Activated naive CD4-positive, alpha-beta T cell treated with anti-CD3 and anti-CD28 coated beads for 36 hours (primary cell): ENCODE results near the gene IGFBP1. TPM values are rescaled to one million over a fixed set of nuclear protein-coding genes. Genes with fewer than 3 reads are reported as not detected.
A peak's percentile ranks its signal among the peaks of the same experiment; 100 is the strongest.
"Not testable (repeated sequence)": the region's sequence is repeated elsewhere in the genome, so short reads cannot be mapped to it uniquely, and the experiment has no call there.

ENCODE experiments used
- CTCF ChIA-PET: fragments of 350-600 bp; sonication (Branson Sonifier 250); formaldehyde crosslinking; loops from one replicate; lab custom pipeline; 2021; ENCODE audit warnings: antibody characterized with exemption; lab: Charles Lee
- DNase-seq: peaks from one replicate; pipeline ENCODE4 v3.0.0-alpha.2; 2020
- H3K27ac Mint-ChIP-seq: one replicate; pipeline ENCODE4 v1.8.0; 2021; ENCODE audit warnings: mild to moderate bottlenecking, mixed read lengths
- H3K27me3 Mint-ChIP-seq: one replicate; pipeline ENCODE4 v1.8.0; 2021; ENCODE audit warnings: low read depth, mixed read lengths
- H3K36me3 Mint-ChIP-seq: one replicate; pipeline ENCODE4 v1.8.0; 2021; ENCODE audit warnings: low read depth, mixed read lengths
- H3K4me1 Mint-ChIP-seq: one replicate; pipeline ENCODE4 v1.8.0; 2021; ENCODE audit warnings: low read depth, mixed read lengths
- H3K4me3 Mint-ChIP-seq: one replicate; pipeline ENCODE4 v1.8.0; 2021; ENCODE audit warnings: mild to moderate bottlenecking, moderate library complexity, mixed read lengths
- H3K9me3 Mint-ChIP-seq: one replicate; pipeline ENCODE4 v1.8.0; 2021; ENCODE audit warnings: mixed read lengths
- intact Hi-C: fragments of 100-400 bp; cut with micrococcal nuclease; formaldehyde crosslinking; loops from one replicate; pipeline ENCODE4 v1.15.1; 2023
- total RNA-seq, 2 experiments: library from RNA; stranded (reverse); gene quantifications; one replicate each; pipeline ENCODE4 v1.2.3, GENCODE V29; 2021

IGFBP1 gene
- not detected for total RNA-seq

DNA sequence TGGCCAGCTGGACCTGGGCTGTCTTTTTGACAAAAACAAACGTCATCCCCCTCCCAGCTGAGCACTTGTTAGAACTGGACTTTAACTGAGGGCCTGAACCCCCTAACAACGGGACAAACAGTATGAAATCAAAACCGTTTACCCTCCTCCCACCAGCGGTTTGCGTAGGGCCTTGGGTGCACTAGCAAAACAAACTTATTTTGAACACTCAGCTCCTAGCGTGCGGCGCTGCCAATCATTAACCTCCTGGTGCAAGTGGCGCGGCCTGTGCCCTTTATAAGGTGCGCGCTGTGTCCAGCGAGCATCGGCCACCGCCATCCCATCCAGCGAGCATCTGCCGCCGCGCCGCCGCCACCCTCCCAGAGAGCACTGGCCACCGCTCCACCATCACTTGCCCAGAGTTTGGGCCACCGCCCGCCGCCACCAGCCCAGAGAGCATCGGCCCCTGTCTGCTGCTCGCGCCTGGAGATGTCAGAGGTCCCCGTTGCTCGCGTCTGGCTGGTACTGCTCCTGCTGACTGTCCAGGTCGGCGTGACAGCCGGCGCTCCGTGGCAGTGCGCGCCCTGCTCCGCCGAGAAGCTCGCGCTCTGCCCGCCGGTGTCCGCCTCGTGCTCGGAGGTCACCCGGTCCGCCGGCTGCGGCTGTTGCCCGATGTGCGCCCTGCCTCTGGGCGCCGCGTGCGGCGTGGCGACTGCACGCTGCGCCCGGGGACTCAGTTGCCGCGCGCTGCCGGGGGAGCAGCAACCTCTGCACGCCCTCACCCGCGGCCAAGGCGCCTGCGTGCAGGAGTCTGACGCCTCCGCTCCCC lies at the start of gene IGFBP1:
Gene IGFBP1, plus strand, starts transcription at position 304 of the 808 bp plus-strand sequence. Its CDS starts 165 bp downstream, at position 469.
- DNase-seq = no peak
- Mint-ChIP-seq H3K4me3 (peak within 1 kb of the TSS; percentile 45), H3K4me1 (peaks cover 2% of the 10 kb centered on the region), H3K9me3 (no peaks in the 10 kb centered on the region), H3K27me3 (peaks cover 50% of the 10 kb centered on the region), H3K27ac (no peak within 1 kb of the TSS), H3K36me3 (no peaks in the 10 kb centered on the region)
- CTCF ChIA-PET = no interaction called here
- intact Hi-C loops = no loop called here

DNA sequence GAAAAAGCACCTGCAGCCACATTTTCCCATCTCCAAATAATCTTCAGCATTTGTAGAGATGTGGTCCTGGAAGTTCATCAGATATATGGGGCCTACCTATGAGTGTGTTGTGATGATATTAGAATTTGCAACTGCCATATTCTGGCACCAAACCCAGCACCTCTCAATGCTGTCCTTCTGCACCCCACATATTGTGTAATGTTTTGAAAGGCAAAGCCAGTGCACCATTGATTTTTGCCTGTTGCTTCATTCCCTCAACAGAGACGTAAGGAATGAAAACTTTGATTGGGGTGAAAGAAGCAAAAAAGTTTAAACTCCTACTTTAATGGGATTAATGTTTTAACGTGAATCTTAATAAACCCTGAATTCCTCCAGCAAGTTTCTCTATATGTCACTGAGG lies 49.4 kb upstream of the IGFBP1 start:
- H3K27ac Mint-ChIP-seq, H3K36me3 Mint-ChIP-seq, H3K4me3 Mint-ChIP-seq, H3K9me3 Mint-ChIP-seq, H3K4me1 Mint-ChIP-seq, CTCF ChIA-PET, H3K27me3 Mint-ChIP-seq, intact Hi-C loops, DNase-seq: not testable (repeated sequence)

DNA sequence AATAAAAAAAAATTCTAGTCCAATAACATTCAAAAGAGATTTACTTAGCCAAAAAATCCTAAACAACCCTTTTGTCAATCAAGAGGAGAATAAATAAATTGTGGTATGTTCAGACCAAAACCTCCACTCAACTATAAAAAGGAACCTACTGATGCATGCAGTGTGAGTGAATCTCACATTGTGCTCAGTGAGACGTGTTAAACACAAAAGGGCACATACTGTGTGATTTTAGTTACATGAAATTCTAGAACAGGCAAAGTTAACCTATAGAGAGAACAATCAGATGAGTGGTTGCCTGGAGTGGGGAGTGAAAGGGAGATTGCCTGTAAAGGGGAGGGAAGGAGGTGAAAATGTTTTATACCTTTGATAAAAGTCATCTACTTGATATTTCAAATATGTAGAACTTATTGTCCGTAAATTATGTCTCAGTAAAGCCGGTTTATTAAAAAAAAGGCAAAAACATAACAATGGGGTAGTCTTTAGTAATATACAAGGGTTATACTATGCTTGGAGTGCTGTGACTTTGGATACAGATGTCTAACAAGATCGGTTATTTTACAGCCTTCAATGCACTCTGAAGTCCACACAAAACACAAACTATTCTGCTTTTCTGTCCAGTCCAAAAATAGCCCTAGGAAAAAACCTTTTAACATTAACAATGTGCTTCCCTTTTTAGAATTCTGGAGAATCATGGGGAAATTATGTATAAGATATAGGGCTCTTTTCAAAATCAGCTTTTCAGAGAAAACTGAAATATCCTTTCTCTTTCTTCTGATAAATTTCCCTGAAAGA lies 46.2 kb upstream of the IGFBP1 start:
- H3K27me3 Mint-ChIP-seq, H3K4me3 Mint-ChIP-seq, DNase-seq, H3K27ac Mint-ChIP-seq, CTCF ChIA-PET, H3K4me1 Mint-ChIP-seq, intact Hi-C loops, H3K9me3 Mint-ChIP-seq, H3K36me3 Mint-ChIP-seq: not testable (repeated sequence)

DNA sequence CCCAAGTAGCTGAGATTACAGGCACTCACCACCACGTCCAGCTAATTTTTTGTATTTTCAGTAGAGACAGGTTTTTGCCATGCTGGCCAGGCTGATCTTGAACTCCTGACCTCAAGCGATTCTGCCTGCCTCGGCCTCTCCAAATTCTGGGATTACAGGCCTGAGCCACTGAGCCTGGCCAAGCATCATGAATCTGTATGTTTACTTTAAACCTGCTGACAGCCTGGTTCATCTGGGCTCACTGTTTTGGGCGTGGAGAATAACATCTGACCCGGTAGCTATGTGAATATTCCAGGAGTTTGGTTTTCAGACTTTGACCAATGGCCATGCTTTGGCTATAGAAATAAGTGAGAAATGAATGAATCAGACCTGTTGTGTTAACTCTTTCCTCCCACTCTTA lies 41.8 kb upstream of the IGFBP1 start:
- intact Hi-C loops, H3K36me3 Mint-ChIP-seq, CTCF ChIA-PET, H3K27me3 Mint-ChIP-seq, DNase-seq, H3K4me3 Mint-ChIP-seq, H3K4me1 Mint-ChIP-seq, H3K27ac Mint-ChIP-seq, H3K9me3 Mint-ChIP-seq: not testable (repeated sequence)

DNA sequence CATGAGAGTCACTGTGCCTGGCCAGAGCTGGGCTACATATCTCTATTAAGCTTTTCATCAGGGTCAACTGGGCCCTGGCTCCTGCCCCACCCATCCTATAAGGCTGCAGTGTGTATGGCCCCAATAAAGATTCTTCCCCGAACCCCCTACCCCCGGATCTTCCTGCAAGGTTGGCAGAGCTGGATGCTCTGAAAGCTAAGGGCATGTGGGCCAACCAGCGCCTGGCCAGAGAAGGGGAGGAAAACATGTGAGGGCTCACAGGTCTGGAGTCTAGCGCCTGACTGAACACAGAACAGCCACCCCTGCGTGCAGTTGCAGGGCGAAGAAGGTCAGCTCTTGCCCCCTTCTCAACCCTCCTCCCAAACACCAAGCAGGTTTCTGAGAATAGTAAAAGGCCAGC lies 39.6 kb upstream of the IGFBP1 start:
- H3K36me3 Mint-ChIP-seq, intact Hi-C loops, H3K27me3 Mint-ChIP-seq, H3K27ac Mint-ChIP-seq, H3K4me1 Mint-ChIP-seq, CTCF ChIA-PET, DNase-seq, H3K9me3 Mint-ChIP-seq, H3K4me3 Mint-ChIP-seq: not testable (repeated sequence)

DNA sequence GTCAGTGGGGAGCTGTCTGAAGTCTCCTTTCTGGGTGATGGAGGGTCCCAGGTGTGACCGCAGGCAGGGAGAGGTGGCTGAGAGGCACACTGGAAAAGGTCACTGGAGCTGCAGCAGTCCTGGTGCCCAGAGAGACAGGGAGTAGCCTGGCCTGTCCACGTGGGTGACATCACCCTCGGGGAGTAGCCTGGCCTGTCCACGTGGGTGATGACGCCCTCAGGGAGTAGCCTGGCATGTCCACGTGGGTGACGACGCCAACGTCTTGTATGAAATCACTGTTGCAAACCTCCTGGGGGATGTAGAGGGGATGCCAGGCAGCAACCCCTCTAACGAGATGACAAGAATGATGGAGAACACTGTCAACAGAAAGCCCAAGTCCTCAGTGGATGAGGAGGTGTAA lies 35.3 kb upstream of the IGFBP1 start:
- H3K27me3 Mint-ChIP-seq = peaks cover 13% of the 10 kb centered on the region
- H3K4me3 Mint-ChIP-seq, H3K27ac Mint-ChIP-seq, H3K4me1 Mint-ChIP-seq, H3K36me3 Mint-ChIP-seq, DNase-seq, H3K9me3 Mint-ChIP-seq, CTCF ChIA-PET: not testable (repeated sequence)
- intact Hi-C loops = loop anchor here (10.0 kb wide), 2 partner anchors 258 to 588 kb away; no protein-coding TSS in a partner anchor

DNA sequence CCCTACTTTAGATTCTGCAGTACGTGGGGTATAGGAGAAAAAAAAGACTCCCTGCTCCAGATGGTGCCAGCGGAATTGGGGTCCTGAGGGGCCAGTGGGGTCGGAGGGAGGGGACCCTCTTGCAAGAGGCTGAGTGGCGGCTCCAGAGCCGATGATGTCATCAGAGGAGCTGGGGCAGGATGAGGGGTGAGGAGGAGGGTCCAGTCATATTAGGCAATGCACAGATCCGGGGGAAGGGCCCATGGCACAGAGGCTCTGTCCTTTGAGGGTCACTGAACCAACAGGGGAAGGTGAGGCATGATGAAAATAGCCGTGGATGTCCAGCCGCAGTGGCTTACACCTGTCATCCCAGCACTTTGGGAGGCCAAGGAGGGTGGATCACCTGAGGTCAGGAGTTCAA lies 34.8 kb upstream of the IGFBP1 start:
- H3K4me1 Mint-ChIP-seq, H3K36me3 Mint-ChIP-seq, H3K27ac Mint-ChIP-seq, H3K9me3 Mint-ChIP-seq, DNase-seq, H3K4me3 Mint-ChIP-seq: not testable (repeated sequence)
- intact Hi-C loops = loop anchor here (10.0 kb wide), 2 partner anchors 259 to 589 kb away; no protein-coding TSS in a partner anchor
- CTCF ChIA-PET = interaction anchor here (1.3 kb wide), 1 partner anchor 190 kb away, joined by 5 read pairs; no protein-coding TSS in a partner anchor
- peaks cover 16% of the 10 kb centered on the region for H3K27me3 Mint-ChIP-seq

DNA sequence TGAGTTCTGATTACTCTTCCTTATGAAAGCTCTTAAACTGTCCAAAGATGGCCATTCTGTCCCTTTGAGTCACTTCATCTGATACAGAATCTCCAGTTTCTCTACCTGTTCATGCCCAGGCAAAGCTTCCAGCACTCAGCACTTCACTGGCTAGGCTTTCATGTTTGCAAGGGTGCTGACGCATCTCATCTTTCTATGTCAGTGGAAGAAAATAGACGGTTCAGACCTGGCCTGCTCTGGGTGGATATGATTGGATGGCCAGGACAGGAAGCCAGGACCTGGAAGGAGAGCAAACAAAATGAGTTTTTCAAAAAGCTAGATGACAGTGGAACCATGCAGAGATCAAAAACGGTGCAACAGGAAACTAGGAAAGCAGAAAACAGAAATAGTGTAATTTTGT lies 32.6 kb upstream of the IGFBP1 start:
- not testable (repeated sequence) for H3K4me3 Mint-ChIP-seq, H3K9me3 Mint-ChIP-seq, DNase-seq, H3K36me3 Mint-ChIP-seq, H3K27ac Mint-ChIP-seq, H3K4me1 Mint-ChIP-seq
- peaks cover 20% of the 10 kb centered on the region for H3K27me3 Mint-ChIP-seq
- CTCF ChIA-PET = interaction anchor here (1.4 kb wide), 1 partner anchor 595 kb away, joined by 4 read pairs; no protein-coding TSS in a partner anchor
- intact Hi-C loops = loop anchor here (10.0 kb wide), 2 partner anchors 261 to 591 kb away; no protein-coding TSS in a partner anchor

DNA sequence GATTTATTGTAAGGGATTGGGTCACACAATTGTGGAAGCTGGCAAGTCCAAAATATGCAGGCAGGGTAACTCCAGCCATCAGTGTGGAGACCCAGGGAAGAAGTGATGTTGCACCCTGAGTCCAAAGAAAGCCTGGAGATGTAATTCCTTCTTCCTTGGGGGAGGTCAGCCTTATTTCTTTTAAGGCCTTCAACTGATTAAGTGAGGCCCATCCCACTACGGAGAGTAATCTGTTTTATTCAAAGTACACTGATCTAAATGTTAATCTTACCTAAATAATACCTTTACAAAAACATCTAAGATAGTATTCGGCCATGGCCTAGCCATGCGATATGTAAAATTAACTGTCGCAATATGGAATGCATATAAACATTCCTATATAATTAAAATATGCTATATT lies 31.4 kb upstream of the IGFBP1 start:
- intact Hi-C loops = loop anchor here (10.0 kb wide), 2 partner anchors 262 to 592 kb away; no protein-coding TSS in a partner anchor
- DNase-seq, CTCF ChIA-PET, H3K4me1 Mint-ChIP-seq, H3K4me3 Mint-ChIP-seq, H3K27ac Mint-ChIP-seq, H3K36me3 Mint-ChIP-seq, H3K9me3 Mint-ChIP-seq: not testable (repeated sequence)
- H3K27me3 Mint-ChIP-seq = peaks cover 28% of the 10 kb centered on the region

DNA sequence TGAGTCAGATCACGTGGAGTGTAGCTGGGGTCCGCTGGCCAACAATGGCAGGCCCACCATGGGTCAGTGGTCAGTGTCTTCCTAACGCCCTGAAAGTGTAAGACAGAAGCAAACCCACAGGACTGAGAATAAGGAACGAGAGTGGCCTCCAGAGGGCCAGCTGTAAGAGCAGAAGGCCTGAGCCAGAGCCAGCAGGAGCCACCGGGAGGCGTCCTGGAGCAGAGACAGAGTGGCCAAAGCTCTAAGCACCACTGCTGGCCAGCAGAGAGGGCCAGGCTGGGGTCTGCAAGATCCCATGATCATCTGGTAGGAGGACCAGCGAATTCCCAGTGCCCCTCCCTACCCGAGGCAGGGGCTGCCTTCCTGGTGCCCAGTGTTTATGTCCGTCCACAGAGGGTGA lies 24.6 kb upstream of the IGFBP1 start:
- H3K27ac Mint-ChIP-seq = no peak overlapping the region
- no peaks in the 10 kb centered on the region for H3K9me3 Mint-ChIP-seq
- H3K4me1 Mint-ChIP-seq = no peaks in the 10 kb centered on the region
- H3K4me3 Mint-ChIP-seq = no peak overlapping the region
- no peak for DNase-seq
- CTCF ChIA-PET = no interaction called here
- no peaks in the 10 kb centered on the region for H3K36me3 Mint-ChIP-seq
- intact Hi-C loops = no loop called here
- peaks cover 23% of the 10 kb centered on the region for H3K27me3 Mint-ChIP-seq

DNA sequence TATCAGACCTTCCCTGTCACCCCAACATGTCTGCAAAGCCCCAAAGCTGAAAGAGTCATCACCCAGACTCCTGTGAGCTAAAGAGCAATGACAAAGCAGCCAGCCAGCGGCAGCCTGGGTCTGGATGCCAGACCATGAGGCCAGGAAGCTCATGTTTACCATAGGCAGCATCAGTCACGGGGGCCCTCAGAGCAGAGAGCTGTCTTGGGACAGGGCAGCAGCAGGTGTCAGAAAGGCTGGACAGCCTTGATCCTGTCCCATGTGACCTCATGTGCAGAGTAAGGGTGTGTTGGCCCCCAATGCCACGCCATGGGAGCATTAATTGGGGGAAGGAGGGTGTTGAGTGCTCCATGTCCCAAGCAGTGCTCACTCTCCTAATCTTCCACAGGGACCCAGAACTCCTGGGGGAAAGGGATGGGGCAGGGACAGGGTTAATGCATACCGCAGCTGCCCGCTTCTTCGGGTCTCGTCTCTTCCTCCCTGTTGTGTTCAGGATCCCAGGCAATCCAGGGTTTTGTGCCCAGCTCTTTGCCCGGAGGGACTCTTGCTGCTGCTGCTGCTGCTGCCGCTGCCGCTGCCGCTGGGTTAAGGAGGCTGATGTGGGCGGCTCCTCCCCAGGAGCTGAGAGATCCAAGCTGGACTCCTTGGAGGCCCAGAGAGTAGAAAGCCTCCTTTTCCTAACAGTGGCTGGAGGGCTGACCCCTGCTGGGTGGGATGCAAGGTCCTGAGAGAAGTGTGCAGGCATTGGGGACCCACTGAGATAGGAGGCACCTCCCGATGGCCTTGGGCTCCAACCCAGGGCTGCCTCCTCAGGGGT lies 22.5 kb upstream of the IGFBP1 start:
- no peak overlapping the region for H3K27ac Mint-ChIP-seq
- no peaks in the 10 kb centered on the region for H3K4me1 Mint-ChIP-seq
- no peaks in the 10 kb centered on the region for H3K9me3 Mint-ChIP-seq
- CTCF ChIA-PET = no interaction called here
- H3K36me3 Mint-ChIP-seq = no peaks in the 10 kb centered on the region
- no peak overlapping the region for H3K4me3 Mint-ChIP-seq
- H3K27me3 Mint-ChIP-seq = peaks cover 24% of the 10 kb centered on the region
- intact Hi-C loops = no loop called here
- no peak for DNase-seq

DNA sequence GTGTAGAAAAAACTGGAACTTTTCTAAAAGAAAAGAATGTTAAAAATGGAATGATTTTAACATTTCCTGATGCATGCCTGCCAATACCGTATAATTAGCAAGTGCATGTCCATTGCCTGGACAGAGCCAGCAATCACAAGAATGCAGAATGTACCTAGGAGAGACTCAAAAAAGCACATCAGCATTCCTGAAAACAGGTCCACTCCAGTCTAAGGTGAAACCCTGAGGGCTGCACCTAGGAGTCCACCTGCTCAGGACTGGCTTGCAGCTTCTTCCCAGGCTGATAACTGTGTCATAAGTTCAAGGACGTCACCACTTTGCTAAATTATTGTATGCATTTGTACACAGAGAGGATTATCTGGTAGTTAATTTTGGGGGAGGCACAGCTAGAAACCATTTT lies 20.8 kb upstream of the IGFBP1 start:
- Mint-ChIP-seq H3K4me1 (no peaks in the 10 kb centered on the region), H3K36me3 (no peaks in the 10 kb centered on the region), H3K9me3 (no peaks in the 10 kb centered on the region), H3K27me3 (peaks cover 18% of the 10 kb centered on the region), H3K4me3 (no peak overlapping the region), H3K27ac (no peak overlapping the region)
- intact Hi-C loops = no loop called here
- CTCF ChIA-PET = no interaction called here
- DNase-seq = no peak
